ENCODE results near the gene ENTPD6.

Gene ENTPD6

DNA sequence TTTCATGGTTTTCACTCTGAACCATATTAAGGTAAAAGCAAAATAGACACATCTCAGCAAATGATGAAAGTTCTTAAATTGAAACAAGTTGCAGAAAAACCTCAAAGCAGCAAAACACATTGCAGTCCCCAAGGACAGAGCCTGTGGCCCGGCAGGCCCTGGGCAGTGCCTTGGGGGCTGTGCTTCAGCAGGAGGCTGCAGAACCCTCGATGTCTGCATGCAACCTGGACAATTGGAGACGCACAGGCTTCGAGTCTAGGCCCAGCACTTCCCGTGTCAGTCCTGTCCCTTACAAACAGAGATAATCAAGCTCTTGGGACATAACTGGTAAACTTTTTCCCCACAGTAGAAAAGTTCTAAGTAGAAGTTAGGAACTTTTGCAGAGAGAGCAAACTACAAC is 61.6 kb downstream of the ENTPD6 start:
- TF ChIP-seq CEBPB (IDR thresholded peaks at IDR 0.05) (no peak), ZBTB7A (IDR thresholded peaks at IDR 0.05; ENCODE audit: low read depth) (no peak), TAF1 (IDR thresholded peaks at IDR 0.05; ENCODE audit: low read depth) (no peak), YY1 (IDR thresholded peaks at IDR 0.05; ENCODE audit: low read depth) (no peak), EP300 (IDR thresholded peaks at IDR 0.05; ENCODE audit: borderline replicate concordance) (no peak), RAD21 (IDR thresholded peaks at IDR 0.05; ENCODE audit: low read depth) (no peak), CREB1 (IDR thresholded peaks at IDR 0.05; ENCODE audit: low read depth) (no peak), TEAD4 (IDR thresholded peaks at IDR 0.05) (no peak), FOXM1 (IDR thresholded peaks at IDR 0.05; ENCODE audit: borderline replicate concordance, low read depth) (no peak), NFIC (IDR thresholded peaks at IDR 0.05) (no peak), EGR1 (IDR thresholded peaks at IDR 0.05) (no peak), TCF12 (IDR thresholded peaks at IDR 0.05; ENCODE audit: low read depth) (no peak)
- TF ChIP-seq, protein P1, sequence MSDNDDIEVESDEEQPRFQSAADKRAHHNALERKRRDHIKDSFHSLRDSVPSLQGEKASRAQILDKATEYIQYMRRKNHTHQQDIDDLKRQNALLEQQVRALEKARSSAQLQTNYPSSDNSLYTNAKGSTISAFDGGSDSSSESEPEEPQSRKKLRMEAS (IDR thresholded peaks at IDR 0.05): no peak
- TF ChIP-seq, protein P2, sequence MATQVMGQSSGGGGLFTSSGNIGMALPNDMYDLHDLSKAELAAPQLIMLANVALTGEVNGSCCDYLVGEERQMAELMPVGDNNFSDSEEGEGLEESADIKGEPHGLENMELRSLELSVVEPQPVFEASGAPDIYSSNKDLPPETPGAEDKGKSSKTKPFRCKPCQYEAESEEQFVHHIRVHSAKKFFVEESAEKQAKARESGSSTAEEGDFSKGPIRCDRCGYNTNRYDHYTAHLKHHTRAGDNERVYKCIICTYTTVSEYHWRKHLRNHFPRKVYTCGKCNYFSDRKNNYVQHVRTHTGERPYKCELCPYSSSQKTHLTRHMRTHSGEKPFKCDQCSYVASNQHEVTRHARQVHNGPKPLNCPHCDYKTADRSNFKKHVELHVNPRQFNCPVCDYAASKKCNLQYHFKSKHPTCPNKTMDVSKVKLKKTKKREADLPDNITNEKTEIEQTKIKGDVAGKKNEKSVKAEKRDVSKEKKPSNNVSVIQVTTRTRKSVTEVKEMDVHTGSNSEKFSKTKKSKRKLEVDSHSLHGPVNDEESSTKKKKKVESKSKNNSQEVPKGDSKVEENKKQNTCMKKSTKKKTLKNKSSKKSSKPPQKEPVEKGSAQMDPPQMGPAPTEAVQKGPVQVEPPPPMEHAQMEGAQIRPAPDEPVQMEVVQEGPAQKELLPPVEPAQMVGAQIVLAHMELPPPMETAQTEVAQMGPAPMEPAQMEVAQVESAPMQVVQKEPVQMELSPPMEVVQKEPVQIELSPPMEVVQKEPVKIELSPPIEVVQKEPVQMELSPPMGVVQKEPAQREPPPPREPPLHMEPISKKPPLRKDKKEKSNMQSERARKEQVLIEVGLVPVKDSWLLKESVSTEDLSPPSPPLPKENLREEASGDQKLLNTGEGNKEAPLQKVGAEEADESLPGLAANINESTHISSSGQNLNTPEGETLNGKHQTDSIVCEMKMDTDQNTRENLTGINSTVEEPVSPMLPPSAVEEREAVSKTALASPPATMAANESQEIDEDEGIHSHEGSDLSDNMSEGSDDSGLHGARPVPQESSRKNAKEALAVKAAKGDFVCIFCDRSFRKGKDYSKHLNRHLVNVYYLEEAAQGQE (IDR thresholded peaks at IDR 0.05; ENCODE audit: low read depth): no peak
- TF ChIP-seq, protein P3, sequence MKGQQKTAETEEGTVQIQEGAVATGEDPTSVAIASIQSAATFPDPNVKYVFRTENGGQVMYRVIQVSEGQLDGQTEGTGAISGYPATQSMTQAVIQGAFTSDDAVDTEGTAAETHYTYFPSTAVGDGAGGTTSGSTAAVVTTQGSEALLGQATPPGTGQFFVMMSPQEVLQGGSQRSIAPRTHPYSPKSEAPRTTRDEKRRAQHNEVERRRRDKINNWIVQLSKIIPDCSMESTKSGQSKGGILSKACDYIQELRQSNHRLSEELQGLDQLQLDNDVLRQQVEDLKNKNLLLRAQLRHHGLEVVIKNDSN (IDR thresholded peaks at IDR 0.05): no peak

DNA sequence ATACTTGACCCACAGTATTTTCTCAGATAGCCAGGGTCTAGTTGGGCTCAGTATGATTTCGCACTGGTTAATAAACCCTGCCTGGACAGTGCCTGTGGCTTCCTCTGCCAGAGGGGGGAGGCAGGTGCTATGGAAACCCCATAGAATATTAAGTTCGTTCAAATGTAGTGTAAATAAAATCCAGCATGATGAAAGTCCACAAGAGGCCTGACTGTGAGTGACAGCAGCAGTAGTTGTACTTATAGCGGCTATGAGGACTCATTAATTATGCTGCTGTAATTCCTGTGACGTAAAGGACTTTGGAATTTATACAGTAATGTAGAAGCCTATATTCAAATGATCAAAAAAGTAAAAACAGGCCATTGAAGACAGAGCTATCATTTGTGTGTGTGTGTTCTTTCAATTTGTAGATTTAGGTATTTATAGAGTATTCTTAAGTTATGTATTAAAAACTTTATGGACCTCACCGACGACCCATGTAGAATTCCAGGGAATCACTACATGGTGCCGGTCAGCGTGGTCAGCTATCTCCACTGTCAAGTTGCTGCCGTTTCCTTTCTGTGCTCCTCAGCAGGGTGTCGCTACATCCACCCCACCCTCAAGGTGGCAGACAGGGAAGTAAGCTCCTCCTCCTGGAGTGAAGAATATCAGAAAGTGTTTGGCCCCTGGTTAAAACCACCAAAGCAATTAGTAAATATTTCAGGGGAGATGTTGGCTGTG is 62.4 kb downstream of the ENTPD6 start:
- TF ChIP-seq RAD21 (IDR thresholded peaks at IDR 0.05; ENCODE audit: low read depth): no peak

DNA sequence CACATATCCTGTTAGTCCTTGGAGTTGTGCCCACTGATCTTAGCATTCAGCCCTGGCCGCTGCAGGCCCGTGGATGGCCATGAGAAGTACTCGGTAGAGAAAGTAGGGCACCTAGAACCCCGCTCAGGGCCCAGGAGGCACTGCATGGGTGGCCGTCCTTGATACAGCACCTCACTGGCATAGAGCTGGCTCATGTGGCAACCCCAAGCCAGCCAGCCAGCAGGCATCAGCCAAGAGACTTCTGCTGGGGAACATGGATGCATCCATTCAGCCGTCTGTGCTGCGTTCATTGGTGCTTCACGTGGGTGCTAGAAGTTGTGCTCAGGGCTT is 62.9 kb downstream of the ENTPD6 start:
- TF ChIP-seq TCF12 (IDR thresholded peaks at IDR 0.05; ENCODE audit: low read depth): no peak
- no peak for TF ChIP-seq ZBTB7A (IDR thresholded peaks at IDR 0.05; ENCODE audit: low read depth)
- TF ChIP-seq CEBPB (IDR thresholded peaks at IDR 0.05): no peak
- TF ChIP-seq TEAD4 (IDR thresholded peaks at IDR 0.05): no peak
- TF ChIP-seq, protein P2 (IDR thresholded peaks at IDR 0.05; ENCODE audit: low read depth): no peak
- TF ChIP-seq TAF1 (IDR thresholded peaks at IDR 0.05; ENCODE audit: low read depth): no peak
- TF ChIP-seq NFIC (IDR thresholded peaks at IDR 0.05): no peak
- TF ChIP-seq YY1 (IDR thresholded peaks at IDR 0.05; ENCODE audit: low read depth): no peak
- no peak for TF ChIP-seq CREB1 (IDR thresholded peaks at IDR 0.05; ENCODE audit: low read depth)
- TF ChIP-seq, protein P1 (IDR thresholded peaks at IDR 0.05): no peak
- TF ChIP-seq EGR1 (IDR thresholded peaks at IDR 0.05): no peak

DNA sequence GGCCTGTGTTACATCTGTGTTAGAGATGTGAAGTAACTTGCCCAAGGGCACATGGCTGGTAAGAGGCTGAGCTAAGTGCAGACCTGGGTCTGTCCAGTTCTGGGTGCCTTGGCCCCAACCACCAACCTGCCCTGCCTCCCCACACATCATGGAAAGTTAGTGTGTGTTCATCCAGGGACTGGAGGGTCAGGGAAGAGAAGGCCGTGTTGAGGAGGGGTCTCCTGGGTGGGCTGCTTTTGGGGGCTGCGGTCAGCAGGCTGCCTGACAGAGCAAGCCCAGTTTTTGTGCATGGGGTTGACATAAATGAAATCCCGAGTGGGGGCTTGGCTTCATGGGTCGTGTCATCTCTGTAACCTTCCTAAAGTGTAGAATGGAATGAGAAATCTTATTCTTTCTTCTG is 63.3 kb downstream of the ENTPD6 start:
- TF ChIP-seq CREB1 (IDR thresholded peaks at IDR 0.05; ENCODE audit: low read depth) (no peak), EGR1 (IDR thresholded peaks at IDR 0.05) (no peak), TAF1 (IDR thresholded peaks at IDR 0.05; ENCODE audit: low read depth) (no peak), TEAD4 (IDR thresholded peaks at IDR 0.05) (no peak), TCF12 (IDR thresholded peaks at IDR 0.05; ENCODE audit: low read depth) (no peak), EP300 (IDR thresholded peaks at IDR 0.05; ENCODE audit: borderline replicate concordance) (no peak)
- TF ChIP-seq, protein P2 (IDR thresholded peaks at IDR 0.05; ENCODE audit: low read depth): no peak
- TF ChIP-seq, protein P1 (IDR thresholded peaks at IDR 0.05): no peak
- TF ChIP-seq, protein P3 (IDR thresholded peaks at IDR 0.05): no peak
